OCI-LY3 (cell line): Measurements from ENCODE around the gene ADRB2.

Experiments
- H2AFZ ChIP-seq: fragments of 200-600, 300-600 bp; shearing (Covaris generic); 2 replicates; pipeline ENCODE4 v1.6.0; 2014; ENCODE audit warnings: antibody characterized with exemption, low read depth, low read length
- H3K27ac ChIP-seq: fragments of 200-600, 300-600 bp; sonication (generic); 2 replicates; pipeline ENCODE4 v1.5.1; 2014; ENCODE audit warnings: mild to moderate bottlenecking, low read length, moderate library complexity, mixed read lengths
- H3K27me3 ChIP-seq: fragments of 200-600, 300-600 bp; sonication (generic); 2 replicates; pipeline ENCODE4 v1.6.1; 2014; ENCODE audit warnings: low read depth, low read length, mixed read lengths
- H3K36me3 ChIP-seq: fragments of 200-600, 300-600 bp; sonication (generic); replicated peaks from 2 replicates; pipeline ENCODE3; 2014; ENCODE audit warnings: low read depth, low read length, mixed read lengths
- H3K4me1 ChIP-seq: fragments of 300-600, 200-600 bp; sonication (generic); 2 replicates; pipeline ENCODE4 v1.6.1; 2014; ENCODE audit warnings: low read length, mixed read lengths
- H3K4me2 ChIP-seq: fragments of 200-600, 300-600 bp; sonication (generic); 2 replicates; pipeline ENCODE4 v1.6.1; 2014; ENCODE audit warnings: low read length, mixed read lengths
- H3K4me3 ChIP-seq: fragments of 300-600, 200-600 bp; sonication (generic); 2 replicates; pipeline ENCODE4 v1.5.1; 2014; ENCODE audit warnings: antibody characterized with exemption, mild to moderate bottlenecking, low read length, moderate library complexity
- H3K79me2 ChIP-seq: fragments of 300-600, 200-600 bp; shearing (Covaris generic); 2 replicates; pipeline ENCODE4 v1.6.1; 2014; ENCODE audit warnings: mild to moderate bottlenecking, low read length, mixed read lengths
- H3K9ac ChIP-seq: fragments of 300-600, 200-600 bp; shearing (Covaris generic); 2 replicates; pipeline ENCODE4 v1.6.0; 2014; ENCODE audit warnings: mild to moderate bottlenecking, low read length, moderate library complexity
- H3K9me3 ChIP-seq: fragments of 200-600, 300-600 bp; shearing (Covaris generic); 2 replicates; pipeline ENCODE4 v1.6.1; 2014; ENCODE audit warnings: low read length, mixed read lengths; ENCODE audit not compliant: insufficient read depth
- H4K20me1 ChIP-seq: fragments of 200-600, 300-600 bp; sonication (generic); 2 replicates; pipeline ENCODE4 v1.6.1; 2016; ENCODE audit warnings: low read length, mixed read lengths; ENCODE audit not compliant: insufficient read depth
- CTCF ChIP-seq: fragments of 200-600, 300-600 bp; sonication (generic); IDR thresholded peaks from 2 replicates; pipeline ENCODE4 v1.5.1; 2014; ENCODE audit warnings: antibody characterized with exemption, low read length, low read depth
- EZH2phosphoT487 ChIP-seq: fragments of 200-600 bp; shearing (Covaris generic); IDR thresholded peaks from 2 replicates; pipeline ENCODE4 v1.6.1; 2018; ENCODE audit warnings: antibody characterized with exemption, mixed run types, low read depth

ADRB2 gene

GRCh38 chr5:148856424-148856823 is 30.0 kb downstream of the ADRB2 start:
- no peak for TF ChIP-seq CTCF
- Histone ChIP-seq H3K79me2 (no peaks in the 10 kb centered on the region), H3K27me3 (peaks cover 5% of the 10 kb centered on the region), H2AFZ (no peak overlapping the region), H3K36me3 (no peaks in the 10 kb centered on the region), H3K27ac (no peak overlapping the region), H3K4me2 (no peak overlapping the region), H3K4me3 (no peak overlapping the region), H3K9me3 (no peaks in the 10 kb centered on the region), H3K9ac (no peak overlapping the region), H4K20me1 (no peaks in the 10 kb centered on the region), H3K4me1 (no peaks in the 10 kb centered on the region)

GRCh38 chr5:148857474-148857873 is 31.1 kb downstream of the ADRB2 start:
- Histone ChIP-seq H2AFZ (no peak overlapping the region), H4K20me1 (no peaks in the 10 kb centered on the region), H3K79me2 (no peaks in the 10 kb centered on the region), H3K36me3 (no peaks in the 10 kb centered on the region), H3K27me3 (no peaks in the 10 kb centered on the region), H3K4me3 (no peak overlapping the region), H3K4me2 (no peak overlapping the region), H3K9ac (no peak overlapping the region), H3K4me1 (no peaks in the 10 kb centered on the region), H3K27ac (no peak overlapping the region), H3K9me3 (no peaks in the 10 kb centered on the region)
- TF ChIP-seq CTCF: no peak
- TF ChIP-seq EZH2phosphoT487: no peak

- Histone ChIP-seq H4K20me1 (no peaks in the 10 kb centered on the region), H3K27me3 (peaks cover 2% of the 10 kb centered on the region; the same call in 1 of the 2 replicates), H3K4me3 (no peak overlapping the region), H3K4me1 (no peaks in the 10 kb centered on the region), H3K79me2 (no peaks in the 10 kb centered on the region), H3K9me3 (no peaks in the 10 kb centered on the region), H3K27ac (no peak overlapping the region), H2AFZ (no peak overlapping the region), H3K9ac (no peak overlapping the region), H3K36me3 (no peaks in the 10 kb centered on the region), H3K4me2 (no peak overlapping the region)
- TF ChIP-seq EZH2phosphoT487: no peak
- TF ChIP-seq CTCF: no peak
Observed at GRCh38 chr5:148858106-148858505, 31.7 kb downstream of the ADRB2 start.

- TF ChIP-seq EZH2phosphoT487 (no peak), CTCF (no peak)
- Histone ChIP-seq H3K27ac (no peak overlapping the region), H3K9me3 (no peaks in the 10 kb centered on the region), H3K4me2 (no peak overlapping the region), H3K4me1 (no peaks in the 10 kb centered on the region), H2AFZ (no peak overlapping the region), H3K9ac (no peak overlapping the region), H3K27me3 (peaks cover 3% of the 10 kb centered on the region; the same call in 1 of the 2 replicates), H3K4me3 (no peak overlapping the region), H3K79me2 (no peaks in the 10 kb centered on the region), H3K36me3 (no peaks in the 10 kb centered on the region), H4K20me1 (no peaks in the 10 kb centered on the region)
Observed at GRCh38 chr5:148858547-148858946, 32.1 kb downstream of the ADRB2 start.
